ENCODE measurements around the gene SPATS2L.

The SPATS2L gene

DNA sequence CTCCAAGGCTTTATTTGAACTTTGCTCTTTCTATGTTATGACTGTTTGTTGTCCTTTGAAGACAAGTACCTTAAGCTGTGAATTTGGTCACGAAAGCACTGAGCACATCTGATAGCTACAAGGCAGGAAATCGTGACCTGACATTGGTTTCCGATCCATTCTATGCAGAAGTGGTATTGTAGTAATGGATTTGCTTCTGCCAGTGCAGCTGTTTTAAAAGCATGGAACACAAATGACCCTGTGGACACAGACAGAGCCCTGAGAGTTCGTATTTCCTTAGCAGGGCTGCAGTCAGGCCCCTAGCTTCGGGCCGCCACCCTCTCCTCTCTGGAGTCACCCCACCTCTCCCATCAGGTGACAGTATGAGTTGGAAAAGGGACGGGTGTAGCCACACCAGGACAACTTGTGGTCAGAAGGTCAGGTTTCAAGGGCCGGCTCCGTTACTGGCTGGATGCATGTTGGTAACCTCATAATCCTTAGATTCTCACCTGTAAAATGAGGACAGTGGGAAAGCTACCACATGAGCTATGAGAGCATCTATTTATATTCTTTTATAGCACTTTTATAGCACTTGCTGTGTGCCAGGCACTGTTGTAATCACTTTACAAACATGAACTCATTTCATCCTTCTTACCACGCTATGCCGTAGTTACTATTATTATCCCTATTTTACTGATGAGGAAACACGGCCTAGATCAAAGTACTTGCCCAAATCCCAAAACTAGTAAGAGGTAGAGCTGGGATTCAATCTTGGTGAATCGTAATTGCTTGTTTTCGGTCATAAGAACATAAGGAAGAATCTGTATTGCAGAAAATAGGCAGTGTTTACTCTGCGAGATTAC, 70.2 kb downstream of the SPATS2L start:
- DNase-seq (ENCODE audit: low spot score) = no peak

DNA sequence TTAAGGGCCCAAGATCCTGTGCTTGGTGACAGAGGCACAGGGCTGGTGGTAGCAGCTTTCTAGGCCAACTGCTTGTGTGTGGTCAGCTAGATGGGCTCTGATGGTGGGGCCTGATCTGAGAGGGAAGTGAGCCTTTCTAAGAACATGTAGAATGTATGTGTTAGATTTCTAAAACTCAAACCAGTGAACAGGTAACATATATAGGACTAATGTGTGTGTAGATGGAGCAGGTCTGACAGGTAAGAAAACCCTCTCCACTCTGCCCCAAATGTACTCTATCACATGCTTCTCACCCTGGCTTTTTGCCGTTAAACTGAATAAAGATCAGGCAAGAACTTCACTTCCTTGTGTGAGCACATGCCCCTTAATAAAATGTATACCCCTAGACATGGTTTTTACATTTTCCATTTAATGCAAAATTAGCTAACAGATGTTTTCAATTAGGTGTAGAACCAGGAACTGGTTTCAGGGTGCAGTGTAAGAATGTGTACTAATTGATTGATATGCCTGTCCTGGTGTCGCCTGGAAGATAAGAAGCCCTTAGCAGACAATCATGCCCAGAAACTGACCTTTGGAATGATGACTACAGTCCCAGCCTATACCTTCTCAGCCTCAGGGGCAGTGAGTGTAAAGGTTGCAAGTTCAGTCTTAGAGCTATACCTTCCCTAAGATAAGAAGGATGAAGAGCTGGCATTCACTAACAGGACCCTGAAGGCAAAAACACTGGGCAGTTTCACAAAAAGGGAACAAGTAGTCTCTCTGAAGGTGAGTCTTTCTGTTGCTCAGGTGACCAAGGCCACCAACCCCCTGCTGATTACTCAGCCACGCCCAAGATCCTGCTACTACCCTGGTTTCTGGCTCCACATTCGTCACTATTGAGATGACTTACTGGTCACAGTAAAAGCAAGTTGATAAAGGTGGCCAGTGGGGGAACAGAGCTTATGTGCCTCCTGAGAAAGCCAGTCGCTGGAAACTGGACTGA, 71.2 kb downstream of the SPATS2L start:
- no peak for DNase-seq (ENCODE audit: low spot score)

DNA sequence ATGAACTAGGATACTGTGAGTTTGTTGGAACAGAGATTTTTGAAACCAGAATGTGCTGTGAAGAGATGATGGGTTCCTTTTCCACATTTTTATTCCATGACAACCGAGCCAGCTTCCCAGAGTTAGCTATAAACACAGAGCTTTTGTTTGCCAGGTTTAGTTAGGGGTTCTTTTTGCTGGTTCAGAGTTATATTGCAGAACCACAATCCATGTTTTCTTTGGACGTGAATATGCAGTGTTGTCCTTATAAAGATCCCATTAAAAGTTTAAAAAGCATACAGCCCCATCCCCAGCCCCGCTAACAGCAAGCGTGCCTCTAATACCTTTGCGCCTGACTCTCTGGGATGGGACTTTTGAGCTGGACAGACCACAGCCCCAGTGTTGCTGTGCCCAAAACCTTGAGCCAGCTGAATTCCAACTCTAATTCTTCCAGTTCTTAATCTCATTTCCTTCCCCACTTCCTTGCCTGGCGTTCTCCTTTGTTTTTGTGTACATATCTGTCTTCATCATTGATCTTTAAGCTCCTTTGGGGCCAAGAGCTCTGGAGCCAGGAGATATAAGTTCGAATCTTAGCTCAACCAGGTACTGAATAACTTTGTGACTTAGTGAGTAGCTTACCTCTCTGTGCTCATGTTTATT, 72.3 kb downstream of the SPATS2L start:
- DNase-seq (ENCODE audit: low spot score) = no peak

DNA sequence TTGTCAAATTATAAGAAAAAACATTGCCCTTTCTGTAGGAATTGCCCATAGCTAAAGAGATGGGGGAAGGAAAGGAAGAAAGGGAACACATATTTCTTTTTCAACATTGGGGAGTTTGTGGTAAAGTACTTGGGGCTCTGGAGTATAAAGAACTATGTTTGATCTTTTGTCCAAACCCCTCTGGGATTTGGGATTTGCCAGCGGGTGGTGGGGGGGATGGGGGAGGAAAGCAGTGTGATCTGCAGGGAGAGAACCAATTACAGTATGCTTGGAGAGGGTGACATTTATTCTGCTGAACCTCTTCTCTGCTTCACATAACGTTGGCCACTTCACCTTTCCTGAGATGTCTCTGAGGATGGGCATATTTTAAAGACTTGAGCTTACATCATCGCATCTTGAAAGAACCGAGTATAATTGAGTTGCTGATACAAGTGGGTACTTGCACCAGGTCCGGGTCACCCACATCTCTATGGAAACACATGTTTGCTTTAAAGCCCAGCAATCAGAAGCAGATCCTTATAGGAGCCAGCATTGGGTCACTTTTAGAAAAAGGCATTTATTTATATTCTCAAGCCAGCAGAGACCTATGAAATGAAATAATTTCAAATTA, 73.1 kb downstream of the SPATS2L start:
- no peak for DNase-seq (ENCODE audit: low spot score)

DNA sequence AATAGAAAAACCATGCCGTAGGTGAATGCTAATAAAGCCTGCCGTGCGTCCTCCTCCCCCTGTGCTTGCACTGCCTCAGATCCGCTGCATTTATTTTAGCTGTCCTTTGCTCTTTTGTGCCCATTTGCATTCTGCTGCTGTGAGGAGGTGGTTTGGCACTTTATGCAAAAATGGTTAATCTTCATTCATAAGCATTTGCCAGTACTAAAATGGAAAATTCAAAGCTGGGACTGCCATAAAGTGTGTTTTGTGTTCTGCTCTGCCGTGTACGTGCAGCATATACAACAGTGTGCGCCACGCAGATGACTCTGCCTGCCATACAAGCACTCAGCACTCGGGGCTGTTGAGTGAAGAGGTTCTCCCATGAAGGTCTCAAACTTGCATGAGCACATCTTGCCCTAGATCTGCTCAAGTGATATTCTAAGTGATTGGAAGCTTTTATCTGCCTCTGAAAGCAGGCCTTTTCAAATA, 73.6 kb downstream of the SPATS2L start:
- DNase-seq (ENCODE audit: low spot score) = no peak

DNA sequence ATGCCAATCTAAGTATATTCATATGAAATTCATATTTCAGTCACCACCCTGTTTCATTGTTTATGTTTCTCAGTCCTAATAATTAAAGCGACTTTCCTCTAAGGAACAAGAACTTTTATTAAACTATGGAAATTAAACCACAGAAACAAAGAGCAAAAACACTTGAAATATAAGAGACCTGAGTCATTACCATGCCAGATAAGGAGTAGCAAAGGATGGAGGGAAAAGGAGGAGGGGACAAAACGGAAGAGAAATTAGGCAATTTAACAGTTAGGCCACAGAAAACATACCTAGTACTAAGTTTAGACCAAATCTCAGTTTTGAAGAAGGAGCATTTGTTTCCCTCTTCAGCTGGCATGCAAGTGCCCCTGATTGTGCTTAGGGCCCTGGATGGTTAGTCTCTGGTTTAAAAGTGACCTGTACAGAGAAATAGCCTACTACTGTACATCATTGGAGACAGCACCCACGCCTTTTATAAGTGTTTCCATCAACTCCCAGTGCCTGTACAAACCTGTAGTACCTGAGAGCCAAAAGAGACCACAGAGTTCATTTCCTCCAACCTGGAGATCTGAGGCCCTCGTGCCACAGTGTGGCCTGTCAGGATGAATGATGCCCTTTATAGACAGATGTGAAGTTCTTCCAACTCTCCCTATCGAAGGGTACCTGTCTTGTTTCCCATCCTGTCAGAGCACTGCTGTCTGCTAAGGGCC, 74.5 kb downstream of the SPATS2L start:
- no peak for DNase-seq (ENCODE audit: low spot score)

DNA sequence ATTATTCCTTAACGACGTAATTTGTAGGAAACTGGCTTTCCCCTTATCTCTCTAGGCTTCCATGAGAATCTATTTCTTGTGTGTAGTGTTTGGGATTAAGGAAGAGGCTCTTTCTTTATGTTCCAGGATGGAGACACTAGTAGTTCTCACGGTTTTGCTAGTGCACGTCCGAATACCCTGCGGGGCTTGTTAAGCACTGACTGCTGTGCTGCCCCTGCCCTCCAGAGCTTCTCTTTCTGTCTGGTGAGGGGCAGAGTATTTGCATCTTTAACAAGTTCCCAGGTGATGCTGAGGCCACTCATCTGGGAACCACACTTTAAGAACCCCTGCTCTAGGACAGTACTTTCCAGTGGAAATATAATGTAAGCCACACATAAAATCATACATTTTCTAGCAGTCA, 76.4 kb downstream of the SPATS2L start:
- DNase-seq (ENCODE audit: low spot score) = no peak

DNA sequence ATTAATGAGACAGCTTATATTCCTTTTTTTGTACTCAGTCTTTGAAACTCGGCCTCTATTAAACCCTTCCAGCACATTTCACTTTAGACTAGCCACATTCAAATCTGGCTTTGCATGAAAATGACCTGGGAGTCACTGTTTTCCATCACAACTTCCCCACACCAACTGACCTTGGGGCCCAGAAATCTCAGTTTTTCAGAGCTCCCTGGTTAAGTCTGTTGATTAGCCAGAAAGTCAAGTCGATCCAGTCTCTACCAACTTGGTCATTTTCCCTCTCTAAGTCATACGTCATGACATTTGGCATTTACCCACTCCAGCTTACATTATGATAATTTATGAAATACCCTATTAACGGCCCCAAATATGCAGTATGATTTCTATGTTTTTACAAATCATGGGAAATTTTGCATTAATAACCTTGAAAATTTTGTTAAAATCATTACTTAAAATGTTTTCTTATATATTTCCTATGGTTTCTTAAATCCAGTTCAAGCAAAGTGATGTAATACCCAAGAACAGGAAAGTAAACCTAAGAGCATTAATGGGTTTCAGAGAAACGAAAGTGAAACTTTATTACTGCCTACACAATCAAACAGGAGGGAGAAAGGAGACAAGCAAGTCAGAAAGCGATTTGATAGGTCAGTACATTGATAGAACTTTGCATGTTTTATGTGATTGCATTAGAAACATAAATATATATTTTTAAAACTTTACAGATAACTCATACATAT, 77.1 kb downstream of the SPATS2L start:
- DNase-seq (ENCODE audit: low spot score) = no peak

DNA sequence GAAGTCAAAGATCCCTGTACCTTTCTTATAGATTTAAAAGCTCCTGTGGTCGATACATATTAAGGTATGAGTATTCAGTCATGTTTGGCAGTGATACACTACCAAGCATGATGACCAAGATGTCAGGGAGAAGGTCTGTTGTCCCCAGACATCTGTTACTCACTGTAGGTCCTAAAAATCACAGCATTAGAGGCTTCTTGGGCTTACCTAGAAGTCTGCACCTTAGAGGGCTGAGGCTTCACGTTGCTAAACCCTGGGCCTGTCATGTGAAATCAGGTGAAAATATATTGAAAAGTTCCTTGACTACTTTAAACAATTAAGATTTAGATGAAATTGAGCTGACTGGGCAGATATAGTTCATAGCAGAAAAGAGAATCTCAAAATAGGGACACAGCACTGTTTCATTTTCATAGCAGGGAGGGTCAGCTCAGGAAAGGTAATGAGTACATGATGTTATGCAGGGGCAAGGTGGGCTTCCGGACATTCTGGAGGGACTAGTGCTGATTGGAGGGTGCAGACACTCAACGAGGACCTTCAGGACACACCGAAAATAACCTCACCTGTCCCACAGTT, 78.7 kb downstream of the SPATS2L start:
- no peak for DNase-seq (ENCODE audit: low spot score)

DNA sequence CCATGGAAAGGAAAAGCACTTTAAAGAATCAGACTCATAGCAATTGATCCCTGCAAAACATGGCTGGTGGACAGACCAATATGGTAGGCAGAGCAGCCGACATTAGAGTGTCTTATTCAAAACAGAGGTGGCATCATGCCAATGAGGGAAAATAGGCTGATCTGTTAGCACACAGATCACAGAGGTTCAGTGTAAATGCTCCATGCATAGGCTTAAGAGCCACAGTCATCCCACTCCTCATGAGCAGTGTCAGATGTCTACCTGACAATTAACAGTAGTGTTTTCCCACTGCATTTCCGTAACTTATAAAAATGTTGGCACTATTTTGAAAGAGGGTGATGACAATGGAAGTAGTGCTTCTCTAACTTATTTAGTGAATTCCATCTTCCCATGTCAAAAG, 86.7 kb downstream of the SPATS2L start:
- DNase-seq (ENCODE audit: low spot score) = no peak

DNA sequence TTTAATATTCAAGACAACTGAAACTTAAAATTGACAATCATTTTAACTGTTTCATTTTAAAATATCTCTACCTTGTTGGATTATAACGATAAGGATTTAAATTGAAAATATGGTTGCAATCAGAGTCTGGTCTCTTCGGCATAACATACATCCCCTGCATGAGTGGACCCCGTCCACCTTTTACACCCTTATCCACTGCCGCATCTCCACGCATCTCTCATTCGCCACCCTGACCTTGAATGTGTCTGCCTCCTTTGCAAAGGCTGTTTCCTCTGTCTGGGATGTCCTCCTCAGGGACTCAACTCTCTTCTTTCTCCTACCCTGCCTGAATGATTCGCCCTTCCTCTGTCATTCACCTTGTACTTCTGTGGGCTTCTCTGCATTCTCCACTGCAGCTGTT, 87.6 kb downstream of the SPATS2L start:
- DNase-seq (ENCODE audit: low spot score) = no peak

DNA sequence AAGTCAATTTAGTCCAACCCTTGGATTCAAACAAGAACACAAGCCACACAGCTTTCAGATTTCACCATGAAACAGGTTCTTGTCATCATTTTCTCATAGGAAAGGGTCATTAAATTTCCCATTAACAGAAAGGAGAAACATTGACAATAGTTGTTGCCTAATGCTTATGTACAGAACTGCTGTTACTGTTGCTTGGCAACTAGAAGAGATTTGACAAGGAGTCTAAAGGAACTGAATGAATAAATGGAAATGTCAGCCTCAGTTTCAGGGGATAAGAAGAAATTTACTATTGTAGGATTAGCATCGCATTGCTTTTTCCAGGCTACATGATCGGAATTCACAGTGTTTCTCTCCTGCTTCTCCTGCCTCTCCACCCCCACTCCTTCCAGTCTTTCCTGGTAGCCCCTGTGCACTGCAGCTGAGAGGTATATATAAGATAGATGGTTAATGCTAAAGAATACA, 90.3 kb downstream of the SPATS2L start:
- DNase-seq (ENCODE audit: low spot score) = no peak

DNA sequence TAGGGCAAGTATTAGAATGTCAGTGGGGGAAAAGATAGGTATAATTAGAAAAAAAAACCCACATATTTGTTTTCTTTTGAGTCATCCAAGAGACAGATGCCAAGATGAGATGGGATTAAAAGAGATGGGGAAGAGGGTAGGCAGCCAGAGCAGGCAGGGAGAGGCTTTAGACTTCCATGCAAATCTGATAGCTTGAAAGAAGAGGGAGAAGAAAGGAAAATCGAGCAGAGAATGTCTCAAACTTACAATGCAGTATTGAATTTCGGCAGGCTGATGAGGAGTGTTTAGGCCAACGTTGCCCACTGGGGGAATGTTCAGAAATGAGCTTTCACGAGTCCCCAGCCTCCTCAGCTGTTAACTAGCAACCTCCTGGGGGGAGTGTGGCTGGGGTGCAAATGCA, 91.3 kb downstream of the SPATS2L start:
- no peak for DNase-seq (ENCODE audit: low spot score)

DNA sequence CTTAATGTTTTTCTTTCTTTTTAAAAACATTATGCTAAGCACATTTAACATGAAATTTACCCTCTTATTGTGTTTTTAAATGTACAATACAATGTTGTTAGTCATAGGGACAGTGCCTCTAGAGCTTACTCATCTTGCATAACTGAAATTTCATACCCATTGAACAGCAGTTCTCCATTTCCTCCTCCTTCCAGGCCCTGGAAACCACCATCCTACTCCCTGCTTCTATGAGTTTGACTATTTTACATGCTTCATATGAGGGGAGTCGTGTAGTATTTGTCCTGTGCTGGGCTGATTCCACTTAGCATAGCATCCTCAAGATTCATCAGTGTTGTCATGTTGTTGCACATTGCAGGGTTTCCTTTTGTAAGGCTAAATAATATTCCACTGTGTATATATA, 92.6 kb downstream of the SPATS2L start:
- no peak for DNase-seq (ENCODE audit: low spot score)

DNA sequence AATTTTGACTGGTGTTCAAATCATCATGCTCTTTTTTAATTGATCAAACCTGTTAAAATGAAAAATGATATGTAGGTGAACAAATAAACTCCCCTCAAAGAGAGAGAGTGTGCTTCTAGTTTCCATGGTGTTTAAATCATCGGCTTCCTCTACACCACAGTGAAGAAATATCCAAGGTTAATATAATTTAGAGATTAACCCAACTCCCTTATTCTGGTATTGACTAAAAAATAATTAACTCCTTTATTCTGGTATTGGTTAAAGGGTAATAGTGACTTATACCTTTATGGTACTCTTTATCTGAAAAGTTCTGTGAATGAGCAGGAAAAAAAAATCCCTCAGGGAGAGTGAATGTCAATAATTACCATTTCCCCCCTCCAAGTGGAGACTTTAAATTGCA, 93.1 kb downstream of the SPATS2L start:
- DNase-seq (ENCODE audit: low spot score) = no peak

DNA sequence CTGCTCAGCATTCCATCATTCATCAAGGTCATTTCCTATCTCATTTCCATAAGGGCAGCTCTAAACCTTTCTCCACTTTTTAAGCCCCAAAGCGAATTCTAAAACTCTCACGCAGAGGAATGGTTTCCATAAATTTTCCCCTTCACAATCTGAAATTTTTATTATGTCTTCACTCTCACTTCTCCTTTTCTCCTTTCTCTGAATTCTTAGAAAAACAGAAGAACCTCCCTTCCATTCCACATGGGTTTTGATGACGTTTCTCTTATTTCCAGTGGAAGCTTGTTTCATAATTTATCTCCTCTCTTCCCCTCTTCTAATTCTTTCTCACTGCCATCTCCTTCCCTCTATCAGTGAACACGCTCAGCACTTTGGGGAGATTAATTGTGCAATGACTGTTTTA, 97.3 kb downstream of the SPATS2L start:
- no peak for DNase-seq (ENCODE audit: low spot score)

DNA sequence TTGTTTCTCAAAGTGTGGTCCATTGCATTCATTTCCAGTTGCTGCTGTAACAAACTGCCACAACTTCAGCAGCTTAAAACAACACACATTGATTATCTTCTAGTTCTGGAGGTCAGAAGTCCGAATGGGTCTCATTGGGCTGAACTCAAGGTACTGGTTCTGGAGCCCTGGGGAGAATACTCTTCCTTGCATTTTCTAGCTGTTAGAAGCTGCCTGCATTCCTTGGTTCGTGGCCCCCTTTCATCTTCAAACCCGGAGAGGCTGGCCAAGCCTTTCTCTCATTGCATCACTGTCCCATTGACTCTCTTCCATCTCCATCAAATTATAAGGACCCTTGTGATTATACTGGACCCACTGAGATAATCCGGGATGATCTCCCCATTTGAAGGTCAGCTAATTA, 98.1 kb downstream of the SPATS2L start:
- no peak for DNase-seq (ENCODE audit: low spot score)

DNA sequence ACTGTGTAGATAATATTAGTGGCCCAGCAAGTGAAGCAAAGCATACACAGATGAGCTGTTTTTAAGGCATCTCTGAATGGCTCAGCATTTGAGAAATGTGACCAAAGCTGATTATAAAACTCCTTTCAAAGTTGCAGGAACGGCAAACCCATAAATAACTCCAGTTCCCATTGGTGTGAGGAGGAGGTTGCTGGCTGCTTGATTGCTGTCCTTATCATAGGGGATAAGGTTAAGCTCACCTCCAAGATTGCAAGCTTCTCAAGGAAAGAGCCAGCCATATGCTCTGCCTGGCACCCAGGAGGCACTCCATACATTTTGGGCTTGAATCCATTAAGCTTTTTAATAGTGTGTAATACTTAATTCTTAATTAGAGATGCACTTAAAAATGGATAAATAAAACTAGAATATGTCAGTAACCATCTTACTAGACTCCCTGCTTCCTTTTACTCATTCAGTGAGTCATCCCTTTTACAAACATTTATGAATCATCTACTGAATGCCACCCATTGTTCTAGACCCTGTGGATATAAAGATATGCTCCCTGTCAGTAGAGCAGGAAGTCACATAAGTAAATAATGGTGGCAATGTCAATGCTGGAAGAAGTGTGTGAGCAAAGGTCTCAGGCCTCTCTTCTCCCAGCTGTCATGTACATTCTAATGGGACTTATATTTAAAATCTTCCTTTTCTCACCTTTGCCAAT, 99.3 kb downstream of the SPATS2L start:
- no peak for DNase-seq (ENCODE audit: low spot score)

DNA sequence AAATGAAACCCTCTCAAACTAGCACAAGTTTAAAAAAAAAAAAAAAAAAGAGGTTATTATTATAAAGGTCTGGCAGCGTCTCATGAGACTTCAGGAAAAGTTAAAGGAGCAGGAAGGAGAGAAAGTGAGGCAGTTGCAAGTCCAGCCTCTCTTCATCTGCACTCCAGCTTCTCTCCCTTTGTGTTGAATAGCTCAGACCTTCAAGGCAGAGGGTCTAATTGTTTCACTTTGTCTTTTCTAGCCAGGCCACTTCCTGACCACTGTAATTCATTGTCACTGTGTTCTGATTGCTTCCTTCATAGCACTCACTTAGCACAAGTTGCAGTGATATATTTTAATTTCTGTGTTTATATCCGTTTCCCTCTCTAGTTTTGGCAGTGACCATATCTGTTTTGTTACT, 99.9 kb downstream of the SPATS2L start:
- DNase-seq (ENCODE audit: low spot score) = no peak

Measured in left forelimb (tissue), 1 donor.